Measurements from ENCODE around the gene PIK3CB.

DNA sequence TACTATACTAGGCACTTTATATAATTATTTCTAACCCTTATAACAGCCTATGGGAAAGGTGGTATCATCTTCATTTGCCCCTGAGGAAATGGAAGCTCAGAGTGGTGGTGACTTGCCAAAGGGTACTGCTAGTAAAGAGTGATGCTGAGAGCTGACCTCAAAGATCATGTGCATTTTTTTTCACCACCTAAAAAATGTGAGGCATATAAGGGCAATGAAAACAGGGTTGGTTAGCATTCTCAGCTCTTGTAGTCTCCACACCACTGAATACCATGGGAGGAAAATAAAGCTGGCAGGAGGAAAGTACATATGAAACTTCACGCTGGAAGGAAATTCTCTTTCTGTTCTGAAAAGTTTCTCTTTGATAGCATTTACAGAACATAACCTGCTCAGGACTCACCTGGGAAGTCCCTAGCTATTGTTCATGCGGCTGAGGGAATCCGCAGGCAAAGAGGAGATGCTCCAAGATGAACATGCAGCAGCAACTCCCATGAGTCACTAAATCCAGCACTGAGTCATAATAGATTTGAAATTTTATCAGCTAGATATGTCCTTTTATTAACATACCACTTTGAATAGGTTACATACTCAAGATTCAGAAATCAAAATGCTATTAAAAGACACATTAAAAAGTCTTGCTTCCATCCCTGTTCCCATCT lies 208.9 kb downstream of the PIK3CB start:
- TF ChIP-seq CHD2 (IDR thresholded peaks at IDR 0.05; ENCODE audit: low read length) (no peak), SAP30 (IDR thresholded peaks at IDR 0.05; ENCODE audit: insufficient read depth, insufficient replicate concordance, low read length) (no peak), POLR2A (IDR thresholded peaks at IDR 0.05; ENCODE audit: control extremely low read depth in 1 of 2, low read depth in 2 of 2, low read length in 2 of 2) (no peak), GABPA (IDR thresholded peaks at IDR 0.05; ENCODE audit: borderline replicate concordance, insufficient read depth, low read length) (no peak), KDM5A (IDR thresholded peaks at IDR 0.05; ENCODE audit: low read length) (no peak), POLR2AphosphoS5 (IDR thresholded peaks at IDR 0.05; ENCODE audit: low read depth, low read length) (no peak), BACH1 (IDR thresholded peaks at IDR 0.05; ENCODE audit: low read length) (no peak), SP2 (IDR thresholded peaks at IDR 0.05; ENCODE audit: low read length) (no peak), CBX8 (IDR thresholded peaks at IDR 0.05; ENCODE audit: borderline replicate concordance, low read depth, low read length) (no peak)
- TF ChIP-seq, protein P1, sequence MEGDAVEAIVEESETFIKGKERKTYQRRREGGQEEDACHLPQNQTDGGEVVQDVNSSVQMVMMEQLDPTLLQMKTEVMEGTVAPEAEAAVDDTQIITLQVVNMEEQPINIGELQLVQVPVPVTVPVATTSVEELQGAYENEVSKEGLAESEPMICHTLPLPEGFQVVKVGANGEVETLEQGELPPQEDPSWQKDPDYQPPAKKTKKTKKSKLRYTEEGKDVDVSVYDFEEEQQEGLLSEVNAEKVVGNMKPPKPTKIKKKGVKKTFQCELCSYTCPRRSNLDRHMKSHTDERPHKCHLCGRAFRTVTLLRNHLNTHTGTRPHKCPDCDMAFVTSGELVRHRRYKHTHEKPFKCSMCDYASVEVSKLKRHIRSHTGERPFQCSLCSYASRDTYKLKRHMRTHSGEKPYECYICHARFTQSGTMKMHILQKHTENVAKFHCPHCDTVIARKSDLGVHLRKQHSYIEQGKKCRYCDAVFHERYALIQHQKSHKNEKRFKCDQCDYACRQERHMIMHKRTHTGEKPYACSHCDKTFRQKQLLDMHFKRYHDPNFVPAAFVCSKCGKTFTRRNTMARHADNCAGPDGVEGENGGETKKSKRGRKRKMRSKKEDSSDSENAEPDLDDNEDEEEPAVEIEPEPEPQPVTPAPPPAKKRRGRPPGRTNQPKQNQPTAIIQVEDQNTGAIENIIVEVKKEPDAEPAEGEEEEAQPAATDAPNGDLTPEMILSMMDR (IDR thresholded peaks at IDR 0.05; ENCODE audit: control extremely low read depth in 1 of 3, insufficient read depth in 1 of 3, low read depth in 1 of 3, low read length in 3 of 3): no peak
- TF ChIP-seq, protein P2, sequence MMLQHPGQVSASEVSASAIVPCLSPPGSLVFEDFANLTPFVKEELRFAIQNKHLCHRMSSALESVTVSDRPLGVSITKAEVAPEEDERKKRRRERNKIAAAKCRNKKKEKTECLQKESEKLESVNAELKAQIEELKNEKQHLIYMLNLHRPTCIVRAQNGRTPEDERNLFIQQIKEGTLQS (IDR thresholded peaks at IDR 0.05; ENCODE audit: insufficient read depth, low read depth, low read length): no peak
